H9 (cell line): Measurements from ENCODE around the gene SCAF11. TPM values are rescaled to one million over a fixed set of nuclear protein-coding genes. Genes with fewer than 3 reads are reported as not detected.

Source experiments
- DNase-seq: peaks from one replicate; pipeline ENCODE4 v3.0.0-alpha.2; 2017
- H2AFZ ChIP-seq: one replicate; pipeline ENCODE4 v1.6.1; 2013; ENCODE audit warnings: mild to moderate bottlenecking, low read length, control low read depth, moderate library complexity
- H2AK5ac ChIP-seq: 2 replicates; pipeline ENCODE4 v1.6.1; 2013; ENCODE audit warnings: low read length, control low read depth, mixed read lengths; ENCODE audit not compliant: insufficient read length
- H2BK120ac ChIP-seq: one replicate; pipeline ENCODE4 v1.6.1; 2013; ENCODE audit warnings: low read depth, mild to moderate bottlenecking, low read length, control low read depth, inconsistent platforms; ENCODE audit not compliant: poor library complexity, severe bottlenecking
- H2BK12ac ChIP-seq: 2 replicates; pipeline ENCODE4 v1.6.1; 2013; ENCODE audit warnings: low read length, control low read depth, mixed read lengths, low read depth; ENCODE audit not compliant: insufficient read length
- H2BK15ac ChIP-seq: 2 replicates; pipeline ENCODE4 v1.6.1; 2013; ENCODE audit warnings: low read depth, low read length, control low read depth
- H2BK20ac ChIP-seq: one replicate; pipeline ENCODE4 v1.6.1; 2013; ENCODE audit warnings: low read depth, mild to moderate bottlenecking, low read length, control low read depth, inconsistent platforms; ENCODE audit not compliant: poor library complexity, severe bottlenecking
- H2BK5ac ChIP-seq: 2 replicates; pipeline ENCODE4 v1.6.1; 2013; ENCODE audit warnings: low read length, control low read depth, mixed read lengths; ENCODE audit not compliant: insufficient read length
- H3K14ac ChIP-seq: 2 replicates; pipeline ENCODE4 v1.6.1; 2013; ENCODE audit warnings: low read length, control low read depth; ENCODE audit not compliant: insufficient read depth
- H3K18ac ChIP-seq: 2 replicates; pipeline ENCODE4 v1.6.1; 2013; ENCODE audit warnings: low read depth, mild to moderate bottlenecking, mixed read lengths, low read length, control low read depth; ENCODE audit not compliant: insufficient read length
- H3K23ac ChIP-seq: 2 replicates; pipeline ENCODE4 v1.6.1; 2013; ENCODE audit warnings: low read length, control low read depth, mixed read lengths, low read depth; ENCODE audit not compliant: insufficient read length
- H3K23me2 ChIP-seq: 2 replicates; pipeline ENCODE4 v1.6.1; 2013; ENCODE audit warnings: low read depth, mild to moderate bottlenecking, mixed read lengths, low read length, control low read depth; ENCODE audit not compliant: insufficient read length, poor library complexity, severe bottlenecking
- H3K27ac ChIP-seq: 2 replicates; pipeline ENCODE4 v1.5.1; 2013; ENCODE audit warnings: low read length, control low read depth, mixed read lengths, low read depth; ENCODE audit not compliant: insufficient read length
- H3K27me3 ChIP-seq: 2 replicates; pipeline ENCODE4 v1.6.1; 2013; ENCODE audit warnings: low read length, control low read depth, inconsistent platforms; ENCODE audit not compliant: insufficient read depth
- H3K4ac ChIP-seq: 2 replicates; pipeline ENCODE4 v1.6.1; 2013; ENCODE audit warnings: low read depth, mild to moderate bottlenecking, control low read depth, inconsistent platforms, low read length, moderate library complexity
- H3K4me1 ChIP-seq: 2 replicates; pipeline ENCODE4 v1.6.1; 2013; ENCODE audit warnings: low read length, control low read depth, inconsistent platforms; ENCODE audit not compliant: insufficient read depth
- H3K4me2 ChIP-seq: 2 replicates; pipeline ENCODE4 v1.6.1; 2013; ENCODE audit warnings: low read length, control low read depth, mixed read lengths; ENCODE audit not compliant: insufficient read length, insufficient read depth
- H3K56ac ChIP-seq: 2 replicates; pipeline ENCODE4 v1.6.1; 2013; ENCODE audit warnings: low read depth, mild to moderate bottlenecking, mixed read lengths, low read length, control low read depth; ENCODE audit not compliant: insufficient read length
- H3K79me1 ChIP-seq: 2 replicates; pipeline ENCODE4 v1.6.1; 2013; ENCODE audit warnings: low read depth, mild to moderate bottlenecking, moderate library complexity, low read length, control low read depth, inconsistent platforms; ENCODE audit not compliant: insufficient read depth, poor library complexity, severe bottlenecking
- H3K79me2 ChIP-seq: 2 replicates; pipeline ENCODE4 v1.6.1; 2013; ENCODE audit warnings: low read length, control low read depth, inconsistent platforms; ENCODE audit not compliant: insufficient read depth
- H3K9ac ChIP-seq: 2 replicates; pipeline ENCODE4 v1.6.1; 2013; ENCODE audit warnings: low read length, control low read depth, mixed read lengths; ENCODE audit not compliant: insufficient read length; ENCODE audit errors: extremely low read depth
- H3K9me3 ChIP-seq: one replicate; pipeline ENCODE4 v1.6.1; 2013; ENCODE audit warnings: low read depth, low read length, inconsistent platforms; ENCODE audit not compliant: control insufficient read depth
- H3T11ph ChIP-seq: one replicate; pipeline ENCODE4 v1.6.1; 2013; ENCODE audit warnings: mild to moderate bottlenecking, low read length, control low read depth, inconsistent platforms
- H4K20me1 ChIP-seq: one replicate; pipeline ENCODE4 v1.6.1; 2013; ENCODE audit not compliant: control insufficient read depth, insufficient read length, insufficient read depth
- H4K5ac ChIP-seq: 2 replicates; pipeline ENCODE4 v1.6.1; 2013; ENCODE audit warnings: low read depth, mild to moderate bottlenecking, mixed read lengths, low read length, control low read depth; ENCODE audit not compliant: insufficient read length
- H4K8ac ChIP-seq: replicated peaks from 2 replicates; pipeline ENCODE4 v1.6.1; 2013; ENCODE audit warnings: low read length, control low read depth, mixed read lengths, low read depth; ENCODE audit not compliant: insufficient read length
- H4K91ac ChIP-seq: 2 replicates; pipeline ENCODE4 v1.6.1; 2013; ENCODE audit warnings: low read depth, mild to moderate bottlenecking, moderate library complexity, mixed read lengths, low read length, control low read depth; ENCODE audit not compliant: insufficient read length
- H3K27ac Mint-ChIP-seq, 3 experiments: 2 replicates in 2 of 3; 3 replicates in 1 of 3; pipeline ENCODE4 v1.8.0; 2020 to 2021; ENCODE audit warnings: mixed read lengths in 3 of 3, mild to moderate bottlenecking in 1 of 3, moderate library complexity in 1 of 3
- H3K27me3 Mint-ChIP-seq: 2 replicates; pipeline ENCODE4 v1.8.0; 2021; ENCODE audit warnings: low read depth, mild to moderate bottlenecking, moderate library complexity, mixed read lengths
- H3K36me3 Mint-ChIP-seq, 3 experiments: 2 replicates in 2 of 3; 3 replicates in 1 of 3; pipeline ENCODE4 v1.8.0; 2020 to 2021; ENCODE audit warnings: low read depth in 3 of 3, mixed read lengths in 3 of 3; ENCODE audit not compliant: insufficient read depth in 1 of 3
- H3K4me1 Mint-ChIP-seq, 2 experiments: 2 replicates each; pipeline ENCODE4 v1.8.0; 2020; ENCODE audit warnings: mixed read lengths in 2 of 2
- H3K4me3 Mint-ChIP-seq, 2 experiments: 2 replicates in 1 of 2; 3 replicates in 1 of 2; pipeline ENCODE4 v1.8.0; 2020 to 2021; ENCODE audit warnings: mild to moderate bottlenecking in 2 of 2, mixed read lengths in 2 of 2, moderate library complexity in 1 of 2
- H3K9me3 Mint-ChIP-seq, 2 experiments: 2 replicates in 1 of 2; 3 replicates in 1 of 2; pipeline ENCODE4 v1.8.0; 2020; ENCODE audit warnings: mild to moderate bottlenecking in 2 of 2, mixed read lengths in 2 of 2, moderate library complexity in 1 of 2
- CTCF ChIP-seq: fragments of 200-600 bp; sonication (generic); conservative IDR thresholded peaks from 3 replicates; pipeline ENCODE4 v1.8.0; 2021; ENCODE audit warnings: antibody characterized with exemption, mild to moderate bottlenecking
- WGBS: extraction: QIAGEN DNeasy Blood & Tissue Kit; methylation state at CpG from one replicate; pipeline ENCODE4 v1.1.7; 2013; ENCODE audit warnings: missing lambda C conversion rate, low lambda C conversion rate, mixed read lengths; ENCODE audit not compliant: insufficient read length; ENCODE audit errors: extremely low coverage; 5-methylcytosine and 5-hydroxymethylcytosine counted together
- total RNA-seq: library from RNA; stranded (reverse); gene quantifications from 2 replicates; pipeline ENCODE4 v1.2.1, GENCODE V29; 2021

The SCAF11 gene
- total RNA-seq, 1 experiment from 2014 or later = 90.8 TPM

- no peak overlapping the region for H3K14ac ChIP-seq
- no CpG with 5 or more reads among the region's 1 CpG for WGBS
- DNase-seq = no peak
- H3K27ac ChIP-seq = no peak overlapping the region
- no peaks in the 10 kb centered on the region for H3K9me3 ChIP-seq
- no peak overlapping the region for H2BK15ac ChIP-seq
- H3K4me3 Mint-ChIP-seq = no peak overlapping the region
- no peak overlapping the region for H2BK120ac ChIP-seq
- H3K79me2 ChIP-seq = peaks cover 3% of the 10 kb centered on the region; the same call in 1 of the 2 replicates
- no peaks in the 10 kb centered on the region for H3K27me3 ChIP-seq
- H4K8ac ChIP-seq = no peak overlapping the region
- no peaks in the 10 kb centered on the region for H4K20me1 ChIP-seq
- peaks cover 30 to 32% of the 10 kb centered on the region in 2 experiments for H3K4me1 Mint-ChIP-seq
- no peak overlapping the region for H3K9ac ChIP-seq
- no peak overlapping the region for H2BK20ac ChIP-seq
- no peak overlapping the region for H3T11ph ChIP-seq
- TF ChIP-seq CTCF = no peak
- no peaks in the 10 kb centered on the region for H3K9me3 Mint-ChIP-seq
- peak overlapping the region in 1 of 3 experiments; percentile 4; a peak in 2 of 7 replicates for H3K27ac Mint-ChIP-seq
- no peaks in the 10 kb centered on the region for H3K4me1 ChIP-seq
- H4K5ac ChIP-seq = no peak overlapping the region
- no peak overlapping the region for H3K18ac ChIP-seq
- no peak overlapping the region for H2BK5ac ChIP-seq
- H3K56ac ChIP-seq = no peak overlapping the region
- H2BK12ac ChIP-seq = no peak overlapping the region
- H2AK5ac ChIP-seq = no peak overlapping the region
- peaks cover 3 to 14% (median 6%) of the 10 kb centered on the region in 3 experiments; a peak in 5 of 7 replicates for H3K36me3 Mint-ChIP-seq
- H3K4ac ChIP-seq = no peak overlapping the region
- H4K91ac ChIP-seq = no peak overlapping the region
- H3K23me2 ChIP-seq = no peaks in the 10 kb centered on the region
- H2AFZ ChIP-seq = no peak overlapping the region
- no peak overlapping the region for H3K23ac ChIP-seq
- H3K4me2 ChIP-seq = no peak overlapping the region
- H3K27me3 Mint-ChIP-seq = no peaks in the 10 kb centered on the region
- H3K79me1 ChIP-seq = no peaks in the 10 kb centered on the region
Measured at GRCh38 chr12:45966486-45966885, 23.9 kb downstream of the SCAF11 start.
